IMR-90 (cell line): ENCODE data around the gene ECE2. TPM values are rescaled to one million over a fixed set of nuclear protein-coding genes. Genes with fewer than 3 reads are reported as not detected.

Experiments used
- ATAC-seq: fragments of 200-7000 bp; cut with Tn5 transposase; 2 replicates; pipeline ENCODE4 v1.9.1; 2020; ENCODE audit warnings: low read depth, mild to moderate bottlenecking, moderate library complexity
- BruUV-seq: library from RNA; stranded (reverse); fragments of 400-500 nt; replicated peaks from 2 replicates; lab custom pipeline; 2021; lab: Mats Ljungman, UMichigan
- CTCF ChIA-PET: fragments of 300-600 bp; formaldehyde crosslinking; extraction: SDS; loops from one replicate; lab custom pipeline; 2021; ENCODE audit warnings: antibody characterized with exemption; lab: Yijun Ruan, JAX
- POLR2A ChIA-PET: fragments of 300-600 bp; sonication (Branson Sonifier 250); formaldehyde crosslinking; loops from one replicate; lab custom pipeline; 2022; ENCODE audit warnings: antibody characterized with exemption; ENCODE audit not compliant: unreplicated experiment; lab: Charles Lee
- DNase-seq: peaks from one replicate; pipeline ENCODE4 v3.0.0; 2013
- H2AFZ ChIP-seq: replicated peaks from 2 replicates; pipeline ENCODE3; 2013; ENCODE audit warnings: low read length, mild to moderate bottlenecking; ENCODE audit not compliant: poor library complexity
- H2AK5ac ChIP-seq: 2 replicates; pipeline ENCODE4 v1.6.1; 2013; ENCODE audit warnings: low read depth, low read length, inconsistent platforms
- H2AK9ac ChIP-seq: replicated peaks from 2 replicates; pipeline ENCODE3; 2013; ENCODE audit warnings: mild to moderate bottlenecking, low read depth, low read length, moderate library complexity; ENCODE audit not compliant: poor library complexity
- H2BK120ac ChIP-seq: 2 replicates; pipeline ENCODE4 v1.6.1; 2013; ENCODE audit warnings: low read depth, low read length, inconsistent platforms
- H2BK15ac ChIP-seq: 3 replicates; pipeline ENCODE4 v1.6.1; 2013; ENCODE audit warnings: low read depth, low read length, inconsistent platforms
- H2BK20ac ChIP-seq: 2 replicates; pipeline ENCODE4 v1.6.1; 2013; ENCODE audit warnings: low read depth, mild to moderate bottlenecking, inconsistent platforms, low read length, moderate library complexity
- H2BK5ac ChIP-seq: 2 replicates; pipeline ENCODE4 v1.6.1; 2013; ENCODE audit warnings: mild to moderate bottlenecking, low read depth, low read length, inconsistent platforms; ENCODE audit not compliant: poor library complexity, severe bottlenecking
- H3K14ac ChIP-seq: replicated peaks from 2 replicates; pipeline ENCODE4 v1.6.1; 2013; ENCODE audit warnings: low read depth, low read length, inconsistent platforms
- H3K18ac ChIP-seq: 2 replicates; pipeline ENCODE4 v1.6.1; 2013; ENCODE audit warnings: low read depth, low read length, control low read depth
- H3K23ac ChIP-seq: 2 replicates; pipeline ENCODE4 v1.6.1; 2013; ENCODE audit warnings: low read depth, low read length, inconsistent platforms
- H3K27ac ChIP-seq: 2 replicates; pipeline ENCODE4 v1.5.1; 2013; ENCODE audit warnings: mild to moderate bottlenecking, control low read depth, low read length; ENCODE audit not compliant: insufficient read depth
- H3K27me3 ChIP-seq: 2 replicates; pipeline ENCODE4 v1.6.1; 2013; ENCODE audit warnings: low read length; ENCODE audit not compliant: control insufficient read depth, insufficient read depth
- H3K36me3 ChIP-seq: 2 replicates; pipeline ENCODE4 v1.6.1; 2013; ENCODE audit warnings: low read length, mixed read lengths; ENCODE audit not compliant: control insufficient read depth, insufficient read depth
- H3K4ac ChIP-seq: 2 replicates; pipeline ENCODE4 v1.6.1; 2013; ENCODE audit warnings: low read depth, low read length, inconsistent platforms
- H3K4me1 ChIP-seq: 2 replicates; pipeline ENCODE4 v1.6.1; 2013; ENCODE audit warnings: low read length, mixed read lengths; ENCODE audit not compliant: control insufficient read depth, insufficient read depth
- H3K4me2 ChIP-seq: 2 replicates; pipeline ENCODE4 v1.6.1; 2013; ENCODE audit warnings: low read depth, mild to moderate bottlenecking, control low read depth, low read length, moderate library complexity
- H3K4me3 ChIP-seq: 2 replicates; pipeline ENCODE4 v1.5.1; 2013; ENCODE audit warnings: low read depth, mild to moderate bottlenecking, control low read depth, low read length, moderate library complexity; ENCODE audit not compliant: insufficient read depth
- H3K56ac ChIP-seq: 2 replicates; pipeline ENCODE4 v1.6.1; 2013; ENCODE audit warnings: low read length, inconsistent platforms; ENCODE audit not compliant: insufficient read depth; ENCODE audit errors: extremely low read depth
- H3K79me1 ChIP-seq, 2 experiments: 2 replicates each; pipeline ENCODE4 v1.6.1; 2013; ENCODE audit warnings: low read length in 2 of 2, inconsistent platforms in 1 of 2, low read depth in 1 of 2
- H3K9ac ChIP-seq: 2 replicates; pipeline ENCODE4 v1.6.1; 2013; ENCODE audit warnings: low read depth, low read length, control low read depth
- H3K9me1 ChIP-seq: 2 replicates; pipeline ENCODE4 v1.6.1; 2013; ENCODE audit warnings: low read length, inconsistent platforms; ENCODE audit not compliant: insufficient read depth
- H3K9me3 ChIP-seq: 2 replicates; pipeline ENCODE4 v1.6.1; 2013; ENCODE audit warnings: low read length; ENCODE audit not compliant: control insufficient read depth, insufficient read depth
- H4K20me1 ChIP-seq: 2 replicates; pipeline ENCODE4 v1.6.1; 2013; ENCODE audit warnings: low read length, inconsistent platforms; ENCODE audit not compliant: insufficient read depth
- H4K5ac ChIP-seq: 2 replicates; pipeline ENCODE4 v1.6.1; 2013; ENCODE audit warnings: mild to moderate bottlenecking, low read depth, low read length, control low read depth
- H4K8ac ChIP-seq, 2 experiments: 2 replicates each; pipeline ENCODE4 v1.6.1; 2013; ENCODE audit warnings: low read depth in 2 of 2, low read length in 2 of 2, control low read depth in 1 of 2, inconsistent platforms in 1 of 2
- H4K91ac ChIP-seq: 2 replicates; pipeline ENCODE4 v1.6.1; 2013; ENCODE audit warnings: low read depth, low read length, inconsistent platforms; ENCODE audit not compliant: insufficient read depth
- ELK1 ChIP-seq: fragments of 150-350 bp; IDR thresholded peaks from 2 replicates; pipeline ENCODE4 v1.6.1; 2016; ENCODE audit warnings: low read depth, mild to moderate bottlenecking, low read length, moderate library complexity, borderline replicate concordance
- RCOR1 ChIP-seq: IDR thresholded peaks from 2 replicates; pipeline ENCODE4 v1.6.1; 2012; ENCODE audit warnings: mild to moderate bottlenecking, low read length, improper control_type of control experiment; ENCODE audit not compliant: insufficient replicate concordance
- SMC3 ChIP-seq: fragments of 150-350 bp; IDR thresholded peaks from 2 replicates; pipeline ENCODE4 v1.6.1; 2016; ENCODE audit warnings: low read depth, mild to moderate bottlenecking, antibody characterized with exemption, low read length, moderate library complexity
- WGBS, 2 experiments: methylation state at CpG; one replicate each; pipeline versions ENCODE4 v1.1.5 to v1.1.7; 2013; ENCODE audit warnings: missing lambda C conversion rate in 2 of 2; ENCODE audit not compliant: insufficient read length in 1 of 2; ENCODE audit errors: extremely low coverage in 2 of 2; 5-methylcytosine and 5-hydroxymethylcytosine counted together
- dilution Hi-C: fragments of 300-500 bp; cut with HindIII; formaldehyde crosslinking; loops from one replicate; pipeline ENCODE4 v1.14.3; 2018; ENCODE audit warnings: low sequenced_read_pairs; ENCODE audit not compliant: unreplicated experiment
- in situ Hi-C: fragments of 300-500 bp; cut with MboI; formaldehyde crosslinking; loops from 3 replicates; pipeline ENCODE4 v1.14.3; 2019; ENCODE audit warnings: low sequenced_read_pairs, inconsistent platforms, mixed read lengths
- intact Hi-C: fragments of 100-400 bp; cut with micrococcal nuclease; formaldehyde crosslinking; loops from 2 replicates; pipeline ENCODE4 v1.10.0; 2022
- polyA plus RNA-seq, 3 experiments: library from polyadenylated mRNA; depleted of rRNA; stranded (reverse); fragments of >200 nt; gene quantifications; 2 replicates each; pipeline ENCODE4 v1.2.3, GENCODE V29; 2012; ENCODE audit warnings: low replicate concordance in 1 of 3
- total RNA-seq: library from RNA; depleted of rRNA; stranded (reverse); fragments of >200 nt; gene quantifications from 2 replicates; pipeline ENCODE4 v1.2.3, GENCODE V29; 2012

The ECE2 gene
- total and polyA plus RNA-seq, 2 of the 4 experiments (the other 2 are of a cell fraction): not detected

GRCh38 chr3:184315871-184316661 lies 40.2 kb downstream of the ECE2 start:
- DNase-seq (peak; percentile 23), ATAC-seq (no peak)
- H2BK120ac ChIP-seq: 0 out of 2 replicates have a peak overlapping the region, but pooled peaks have one; percentile 5
- H3K9me3 ChIP-seq: no peaks in the 10 kb centered on the region
- peak overlapping the region; percentile 21; the same call in 1 of the 2 replicates for H4K5ac ChIP-seq
- H4K8ac ChIP-seq: peak overlapping the region in 1 of 2 experiments; percentile 14; a peak in 2 of 4 replicates
- peak overlapping the region; percentile 95 for H3K4me2 ChIP-seq
- H3K4ac ChIP-seq: peak overlapping the region; percentile 97
- peak overlapping the region; percentile 98 for H3K9ac ChIP-seq
- H4K91ac ChIP-seq: peak overlapping the region; percentile 97; the same call in 1 of the 2 replicates
- H2AK5ac ChIP-seq: peak overlapping the region; percentile 62; the same call in 1 of the 2 replicates
- TF ChIP-seq ELK1: no peak
- TF ChIP-seq RCOR1: no peak
- no peak for TF ChIP-seq SMC3
- peak overlapping the region; percentile 7 for H3K14ac ChIP-seq
- H3K79me1 ChIP-seq: peaks cover 7 to 39% of the 10 kb centered on the region in 2 experiments
- H3K18ac ChIP-seq: no peak overlapping the region
- peak overlapping the region; percentile 77 for H3K23ac ChIP-seq
- in situ Hi-C loops: no loop called here
- no TSS peak for BruUV-seq
- H2AK9ac ChIP-seq: peak overlapping the region; percentile 92
- peaks cover 25% of the 10 kb centered on the region for H3K9me1 ChIP-seq
- H3K4me1 ChIP-seq: peaks cover 25% of the 10 kb centered on the region
- peaks cover 61% of the 10 kb centered on the region for H4K20me1 ChIP-seq
- intact Hi-C loops: loop anchor here (2.0 kb wide), 1 partner anchor 47 kb away; no protein-coding TSS in a partner anchor
- dilution Hi-C loops: no loop called here
- H2BK5ac ChIP-seq: peak overlapping the region; percentile 99
- 49% methylated on average over 3 of the region's 16 CpGs; no CpG with 5 or more reads in 1 of the 2 experiments for WGBS, 2 experiments
- no peaks in the 10 kb centered on the region for H3K27me3 ChIP-seq
- H2AFZ ChIP-seq: peak overlapping the region; percentile 5
- peaks cover 29% of the 10 kb centered on the region for H3K36me3 ChIP-seq
- peak overlapping the region; percentile 72; the same call in 1 of the 2 replicates for H3K56ac ChIP-seq
- H3K27ac ChIP-seq: peak overlapping the region; percentile 99
- ChIA-PET CTCF (no interaction called here), POLR2A (interaction anchor here (0.9 to 1.5 kb wide), 2 partner anchors 22 to 51 kb away, joined by 4 to 5 read pairs; partner anchors contain the start of gene FAM131A)
- H2BK15ac ChIP-seq: no peak overlapping the region
- H2BK20ac ChIP-seq: no peak overlapping the region
- peak overlapping the region; percentile 91 for H3K4me3 ChIP-seq
